Upper lobe of left lung (tissue), 4 donors: Measurements from ENCODE around the gene PFKP.

Experiments used
- CTCF ChIP-seq, 6 experiments: fragments of 450-650 bp in 4 of 6; fragments of 200-600 bp in 2 of 6; sonication (generic) in 2 of 6; IDR thresholded peaks; one replicate each; pipeline ENCODE4 v1.5.1; 2016 to 2019; ENCODE audit warnings: antibody characterized with exemption in 6 of 6
- POLR2A ChIP-seq, 4 donors: fragments of 450-650 bp; IDR thresholded peaks; one replicate each; pipeline ENCODE4 v1.5.1; 2016 to 2017; ENCODE audit warnings: antibody characterized with exemption in 4 of 4, mild to moderate bottlenecking in 2 of 4

- TF ChIP-seq CTCF (IDR thresholded peaks at IDR 0.05) (no peak), POLR2A (IDR thresholded peaks at IDR 0.05) (no peak)
Observed at GRCh38 chr10:3018247-3018646, 49.1 kb upstream of the PFKP start.
